SU-DHL-6 (cell line): ENCODE data around the gene KIF1C.

Source experiments
- CTCF ChIP-seq: fragments of 200-600 bp; sonication (generic); IDR thresholded peaks from one replicate; pipeline ENCODE4 v1.5.1; 2017; ENCODE audit warnings: antibody characterized with exemption, mild to moderate bottlenecking, low read length, moderate library complexity; ENCODE audit not compliant: insufficient read depth, poor library complexity, severe bottlenecking
- EZH2phosphoT487 ChIP-seq: fragments of 200-600 bp; sonication (generic), shearing (Covaris generic); conservative IDR thresholded peaks from 2 replicates; pipeline ENCODE4 v1.6.1; 2018; ENCODE audit warnings: mild to moderate bottlenecking, antibody characterized with exemption, low read length, moderate library complexity, mixed read lengths

- TF ChIP-seq CTCF = peak; percentile 52
- no peak for TF ChIP-seq EZH2phosphoT487
Observed at GRCh38 chr17:5031365-5032082, 33.8 kb downstream of the KIF1C start.
